Natural killer cell (primary cell): Measurements from ENCODE around the gene CDK5RAP3. TPM values are rescaled to one million over a fixed set of nuclear protein-coding genes. Genes with fewer than 3 reads are reported as not detected.

ENCODE experiments used
- ATAC-seq, 3 donors: fragments of 150-1000 bp in 2 of 3; fragments of 200-7000 bp in 1 of 3; cut with Tn5 transposase; 1 replicate in 1 of 3; 2 replicates in 2 of 3; pipeline ENCODE4 v1.10.0; 2021; ENCODE audit warnings: mild to moderate bottlenecking in 2 of 3, moderate library complexity in 2 of 3
- DNase-seq, 2 donors: peaks; one replicate each; pipeline versions ENCODE4 v3.0.0 to v3.0.0-alpha.2; 2013 to 2021; ENCODE audit warnings: mixed read lengths in 1 of 2
- H3K27ac ChIP-seq: one replicate; pipeline ENCODE4 v1.5.1; 2013; ENCODE audit warnings: mild to moderate bottlenecking, low read length
- H3K27me3 ChIP-seq: one replicate; pipeline ENCODE4 v1.6.1; 2013; ENCODE audit warnings: low read length; ENCODE audit not compliant: control insufficient read depth, insufficient read depth
- H3K36me3 ChIP-seq: one replicate; pipeline ENCODE4 v1.6.1; 2013; ENCODE audit warnings: low read length; ENCODE audit not compliant: control insufficient read depth, insufficient read depth
- H3K4me1 ChIP-seq: one replicate; pipeline ENCODE4 v1.6.1; 2013; ENCODE audit warnings: low read length; ENCODE audit not compliant: control insufficient read depth, insufficient read depth
- H3K4me3 ChIP-seq: one replicate; pipeline ENCODE4 v1.5.1; 2013; ENCODE audit warnings: low read length
- H3K9me3 ChIP-seq: one replicate; pipeline ENCODE4 v1.6.1; 2013; ENCODE audit warnings: low read length; ENCODE audit not compliant: control insufficient read depth, insufficient read depth
- H3K27ac Mint-ChIP-seq, 2 donors: one replicate each; pipeline ENCODE4 v1.8.0; 2022; ENCODE audit warnings: mild to moderate bottlenecking in 2 of 2, mixed read lengths in 2 of 2, moderate library complexity in 1 of 2
- H3K27me3 Mint-ChIP-seq, 2 donors: one replicate each; pipeline ENCODE4 v1.8.0; 2022; ENCODE audit warnings: low read depth in 2 of 2, mixed read lengths in 2 of 2
- H3K36me3 Mint-ChIP-seq: one replicate; pipeline ENCODE4 v1.8.0; 2022; ENCODE audit warnings: mixed read lengths
- H3K4me1 Mint-ChIP-seq, 2 donors: one replicate each; pipeline ENCODE4 v1.8.0; 2022; ENCODE audit warnings: mixed read lengths in 2 of 2
- H3K4me3 Mint-ChIP-seq: one replicate; pipeline ENCODE4 v1.8.0; 2022; ENCODE audit warnings: mild to moderate bottlenecking, moderate library complexity, mixed read lengths
- H3K9me3 Mint-ChIP-seq, 2 donors: one replicate each; pipeline ENCODE4 v1.8.0; 2022; ENCODE audit warnings: mixed read lengths in 2 of 2
- WGBS: methylation state at CpG from one replicate; pipeline ENCODE4 v1.1.7; 2013; ENCODE audit warnings: missing lambda C conversion rate; ENCODE audit not compliant: insufficient coverage; 5-methylcytosine and 5-hydroxymethylcytosine counted together
- intact Hi-C: fragments of 100-400 bp; cut with micrococcal nuclease; formaldehyde crosslinking; loops from one replicate; pipeline ENCODE4 v1.14.2; 2022
- total RNA-seq, 4 donors: library from RNA; stranded (reverse); fragments of 120-200 nt in 1 of 4; gene quantifications; one replicate each; pipeline versions ENCODE4 v1.2.3 to v1.2.4, GENCODE V29; 2013 to 2022
- TF ChIP-seq, protein P1 (sequence below): fragments of 200-600 bp; IDR thresholded peaks from one replicate; pipeline ENCODE4 v1.8.0; 2022; ENCODE audit warnings: antibody characterized with exemption

The CDK5RAP3 gene
- total RNA-seq, 3 donors from 2014 or later (not counting 1 experiment from before 2014, with no cell fraction given): 289 to 300 (median 292) TPM

DNA sequence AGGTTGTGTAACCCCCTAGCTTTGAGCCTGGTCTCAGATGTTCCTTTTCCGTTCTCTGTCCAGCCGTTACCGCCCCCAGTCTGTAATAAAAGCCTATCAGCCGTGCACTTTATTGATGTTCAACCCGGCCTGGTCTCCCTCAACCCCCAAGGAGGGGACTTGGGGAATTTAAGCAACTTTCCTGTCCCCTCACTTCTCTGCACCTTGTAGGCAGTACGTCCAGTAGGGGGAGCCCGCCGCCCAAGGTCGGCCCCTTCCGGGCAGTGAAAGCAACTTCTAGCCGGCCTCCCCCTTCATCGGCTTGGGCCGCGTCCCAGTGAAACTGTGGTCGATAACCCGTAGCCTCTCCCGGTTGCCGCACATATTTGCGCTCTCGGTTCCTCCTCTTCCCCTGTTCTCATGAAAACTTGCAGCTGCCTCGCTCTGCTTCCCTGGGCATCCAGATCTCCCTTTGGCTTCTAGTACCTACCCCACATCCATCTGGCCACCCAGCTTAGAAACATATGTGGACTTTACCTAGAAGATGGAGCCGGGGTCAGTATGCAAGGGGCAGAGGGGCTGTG is 21.6 kb upstream of the CDK5RAP3 start:
- H3K27ac Mint-ChIP-seq: peak overlapping the region; percentile 66 to 83
- no peaks in the 10 kb centered on the region for H3K27me3 Mint-ChIP-seq
- H3K4me1 Mint-ChIP-seq: peaks cover 20 to 34% of the 10 kb centered on the region in 2 donors
- no peaks in the 10 kb centered on the region for H3K9me3 ChIP-seq
- peak overlapping the region; percentile 18 for H3K4me3 ChIP-seq
- ATAC-seq (peak; percentile 76 to 80 (median 79)), DNase-seq (peak; percentile 81 to 82)
- H3K36me3 ChIP-seq: peaks cover 6% of the 10 kb centered on the region
- peaks cover 39% of the 10 kb centered on the region for H3K4me1 ChIP-seq
- 14% methylated on average over 22 of the region's 22 CpGs for WGBS
- H3K9me3 Mint-ChIP-seq: no peaks in the 10 kb centered on the region
- peak overlapping the region; percentile 41 for H3K27ac ChIP-seq
- peak overlapping the region; percentile 51 for H3K4me3 Mint-ChIP-seq
- intact Hi-C loops: loop anchor here (2.0 to 10.0 kb wide), 4 partner anchors 22 to 156 kb away; partner anchors contain the start of genes CBX1, CDK5RAP3, LRRC46 and MRPL10
- no peaks in the 10 kb centered on the region for H3K36me3 Mint-ChIP-seq
- TF ChIP-seq, protein P1, sequence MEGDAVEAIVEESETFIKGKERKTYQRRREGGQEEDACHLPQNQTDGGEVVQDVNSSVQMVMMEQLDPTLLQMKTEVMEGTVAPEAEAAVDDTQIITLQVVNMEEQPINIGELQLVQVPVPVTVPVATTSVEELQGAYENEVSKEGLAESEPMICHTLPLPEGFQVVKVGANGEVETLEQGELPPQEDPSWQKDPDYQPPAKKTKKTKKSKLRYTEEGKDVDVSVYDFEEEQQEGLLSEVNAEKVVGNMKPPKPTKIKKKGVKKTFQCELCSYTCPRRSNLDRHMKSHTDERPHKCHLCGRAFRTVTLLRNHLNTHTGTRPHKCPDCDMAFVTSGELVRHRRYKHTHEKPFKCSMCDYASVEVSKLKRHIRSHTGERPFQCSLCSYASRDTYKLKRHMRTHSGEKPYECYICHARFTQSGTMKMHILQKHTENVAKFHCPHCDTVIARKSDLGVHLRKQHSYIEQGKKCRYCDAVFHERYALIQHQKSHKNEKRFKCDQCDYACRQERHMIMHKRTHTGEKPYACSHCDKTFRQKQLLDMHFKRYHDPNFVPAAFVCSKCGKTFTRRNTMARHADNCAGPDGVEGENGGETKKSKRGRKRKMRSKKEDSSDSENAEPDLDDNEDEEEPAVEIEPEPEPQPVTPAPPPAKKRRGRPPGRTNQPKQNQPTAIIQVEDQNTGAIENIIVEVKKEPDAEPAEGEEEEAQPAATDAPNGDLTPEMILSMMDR: peak; percentile 97
- H3K27me3 ChIP-seq: no peaks in the 10 kb centered on the region

DNA sequence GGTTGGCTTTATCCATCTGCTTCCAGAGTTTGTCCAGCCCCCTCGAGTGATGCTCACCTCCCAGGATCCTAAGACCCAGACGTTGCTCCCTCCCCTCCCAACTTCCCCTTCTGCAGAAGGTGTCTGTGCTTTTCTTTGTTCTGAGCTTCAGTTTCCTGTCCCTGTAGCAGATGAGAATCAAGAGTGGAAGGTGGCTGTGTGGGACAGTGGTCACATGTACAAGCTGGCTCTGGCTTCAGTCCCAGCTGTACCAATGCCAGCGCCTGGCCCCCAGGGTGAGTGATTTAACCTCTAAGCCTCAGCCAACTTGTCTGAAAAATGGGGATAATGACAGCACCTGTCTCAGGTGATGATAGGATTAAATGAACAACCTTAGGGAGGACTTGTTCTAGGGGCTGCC is 21.0 kb upstream of the CDK5RAP3 start:
- DNase-seq: peak in 1 of 2 donors; percentile 53
- H3K4me3 ChIP-seq: no peak overlapping the region
- H3K27ac Mint-ChIP-seq: peak overlapping the region in 1 of 2 donors; percentile 83

DNA sequence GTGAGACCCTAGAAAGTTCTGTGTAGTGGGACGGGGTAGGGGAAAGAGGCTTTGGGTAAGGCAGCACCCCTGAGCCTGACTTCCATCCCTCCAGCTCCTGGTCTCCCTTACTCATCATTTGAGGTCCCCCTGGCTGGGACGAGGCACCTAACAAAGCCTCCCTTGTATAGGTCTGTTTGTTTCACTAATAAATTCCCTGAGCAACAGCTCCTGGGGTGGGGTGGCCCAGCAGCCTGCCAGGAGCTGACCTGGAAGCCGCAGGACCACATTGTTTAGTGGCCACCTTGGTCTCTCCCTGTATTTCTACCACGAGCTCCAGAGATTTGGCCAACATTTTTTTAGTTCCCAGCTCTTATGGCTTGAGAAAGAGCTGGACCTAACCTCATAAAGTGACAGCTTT is 20.5 kb upstream of the CDK5RAP3 start:
- H3K4me1 ChIP-seq: peaks cover 28% of the 10 kb centered on the region
- H3K27me3 Mint-ChIP-seq: no peaks in the 10 kb centered on the region
- H3K4me1 Mint-ChIP-seq: peaks cover 11 to 22% of the 10 kb centered on the region in 2 donors
- peaks cover 6% of the 10 kb centered on the region for H3K36me3 ChIP-seq
- ATAC-seq: no peak
- no peak overlapping the region for H3K4me3 ChIP-seq
- no peak overlapping the region for H3K4me3 Mint-ChIP-seq
- H3K27me3 ChIP-seq: no peaks in the 10 kb centered on the region
- TF ChIP-seq, protein P1: no peak
- no peaks in the 10 kb centered on the region for H3K9me3 ChIP-seq
- H3K27ac Mint-ChIP-seq: no peak overlapping the region
- intact Hi-C loops: no loop called here
- H3K27ac ChIP-seq: no peak overlapping the region
- H3K36me3 Mint-ChIP-seq: no peaks in the 10 kb centered on the region
- H3K9me3 Mint-ChIP-seq: no peaks in the 10 kb centered on the region
- WGBS: 79% methylated on average over 3 of the region's 4 CpGs
- DNase-seq: no peak

More for the DNA sequence above, 21.0 kb upstream of the CDK5RAP3 start:
- Mint-ChIP-seq H3K9me3 (no peaks in the 10 kb centered on the region), H3K36me3 (no peaks in the 10 kb centered on the region), H3K27me3 (no peaks in the 10 kb centered on the region), H3K4me3 (no peak overlapping the region), H3K4me1 (peaks cover 16 to 27% of the 10 kb centered on the region in 2 donors)
- 52% methylated on average over 3 of the region's 3 CpGs for WGBS
- Histone ChIP-seq H3K27me3 (no peaks in the 10 kb centered on the region), H3K27ac (no peak overlapping the region), H3K9me3 (no peaks in the 10 kb centered on the region), H3K36me3 (peaks cover 6% of the 10 kb centered on the region), H3K4me1 (peaks cover 33% of the 10 kb centered on the region)
- no peak for ATAC-seq
- TF ChIP-seq, protein P1: no peak
- intact Hi-C loops: loop anchor here (2.0 to 10.0 kb wide), 4 partner anchors 21 to 155 kb away; partner anchors contain the start of genes CBX1, CDK5RAP3, LRRC46 and MRPL10
